ENCODE data around the gene HSD11B1L. TPM values are rescaled to one million over a fixed set of nuclear protein-coding genes. Genes with fewer than 3 reads are reported as not detected.

Gene HSD11B1L
- total and polyA plus RNA-seq, 2 donors (not counting 1 experiment from before 2014, with no cell fraction given), result 1.8 to 4.6 TPM

- ChIA-PET CTCF (interaction anchor here (0.5 kb wide), 1 partner anchor 77 kb away, joined by 3 read pairs; no protein-coding TSS in a partner anchor), POLR2A (no interaction called here)
- TF ChIP-seq, protein P1, sequence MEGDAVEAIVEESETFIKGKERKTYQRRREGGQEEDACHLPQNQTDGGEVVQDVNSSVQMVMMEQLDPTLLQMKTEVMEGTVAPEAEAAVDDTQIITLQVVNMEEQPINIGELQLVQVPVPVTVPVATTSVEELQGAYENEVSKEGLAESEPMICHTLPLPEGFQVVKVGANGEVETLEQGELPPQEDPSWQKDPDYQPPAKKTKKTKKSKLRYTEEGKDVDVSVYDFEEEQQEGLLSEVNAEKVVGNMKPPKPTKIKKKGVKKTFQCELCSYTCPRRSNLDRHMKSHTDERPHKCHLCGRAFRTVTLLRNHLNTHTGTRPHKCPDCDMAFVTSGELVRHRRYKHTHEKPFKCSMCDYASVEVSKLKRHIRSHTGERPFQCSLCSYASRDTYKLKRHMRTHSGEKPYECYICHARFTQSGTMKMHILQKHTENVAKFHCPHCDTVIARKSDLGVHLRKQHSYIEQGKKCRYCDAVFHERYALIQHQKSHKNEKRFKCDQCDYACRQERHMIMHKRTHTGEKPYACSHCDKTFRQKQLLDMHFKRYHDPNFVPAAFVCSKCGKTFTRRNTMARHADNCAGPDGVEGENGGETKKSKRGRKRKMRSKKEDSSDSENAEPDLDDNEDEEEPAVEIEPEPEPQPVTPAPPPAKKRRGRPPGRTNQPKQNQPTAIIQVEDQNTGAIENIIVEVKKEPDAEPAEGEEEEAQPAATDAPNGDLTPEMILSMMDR (IDR thresholded peaks at IDR 0.05), result no peak
- no peak for TF ChIP-seq EZH2 (IDR thresholded peaks at IDR 0.05; ENCODE audit: borderline replicate concordance, insufficient read depth, low read depth, low read length, poor library complexity, severe bottlenecking)
- Histone ChIP-seq H2AFZ (ENCODE audit: insufficient read depth, low read depth, low read length, poor library complexity, severe bottlenecking) (no peak overlapping the region), H3K36me3 (replicated peaks in 1 of 2; ENCODE audit: control extremely low read depth in 1 of 2, control insufficient read depth in 1 of 2, extremely low read depth in 1 of 2, insufficient read depth in 2 of 2, low read length in 1 of 2) (peaks cover 0 to 66% of the 10 kb centered on the region in 2 experiments), H3K27ac (ENCODE audit: low read length in 2 of 2) (no peak overlapping the region), H3K4me2 (replicated peaks; ENCODE audit: low read depth, low read length, poor library complexity, severe bottlenecking) (no peak overlapping the region), H3K4me1 (ENCODE audit: control insufficient read depth in 2 of 2, insufficient read depth in 2 of 2, low read length in 2 of 2) (peaks cover 3 to 23% of the 10 kb centered on the region in 2 donors), H3K9ac (ENCODE audit: low read length) (no peak overlapping the region), H4K20me1 (ENCODE audit: control insufficient read depth, insufficient read depth, low read length, poor library complexity, severe bottlenecking) (peaks cover 90% of the 10 kb centered on the region), H3K4me3 (ENCODE audit: control extremely low read depth in 1 of 5, extremely low read depth in 1 of 5, insufficient read depth in 1 of 5, low read depth in 2 of 5, low read length in 4 of 5) (no peak overlapping the region), H3K9me3 (ENCODE audit: control extremely low read depth in 1 of 3, control insufficient read depth in 2 of 3, insufficient read depth in 1 of 3, low read length in 2 of 3) (no peaks in the 10 kb centered on the region), H3K27me3 (replicated peaks in 1 of 4; ENCODE audit: control extremely low read depth in 1 of 4, control insufficient read depth in 3 of 4, insufficient read depth in 4 of 4, low read length in 3 of 4) (no peaks in the 10 kb centered on the region), H3K79me2 (ENCODE audit: control insufficient read depth, insufficient read depth, low read length) (peaks cover 41% of the 10 kb centered on the region)
- no peak for DNase-seq
- peaks cover 31% of the 10 kb centered on the region for H3K4me1 Mint-ChIP-seq
- H3K27ac Mint-ChIP-seq, result no peak overlapping the region
- WGBS (ENCODE audit: insufficient coverage), result 94% methylated on average over 39 of the region's 45 CpGs
- no peaks in the 10 kb centered on the region for H3K27me3 Mint-ChIP-seq
- intact Hi-C loops (cut with micrococcal nuclease), result loop anchor here (5.0 kb wide), 1 partner anchor 972 kb away; the partner anchor contains the start of gene DPP9
- ATAC-seq (ENCODE audit: low read depth), result no peak
- H3K9me3 Mint-ChIP-seq (ENCODE audit: insufficient read depth), result no peaks in the 10 kb centered on the region
- H3K4me3 Mint-ChIP-seq, result no peak overlapping the region
Measured at GRCh38 chr19:5694167-5694955, 13.5 kb downstream of the HSD11B1L start.
